Nephron (organoid): Measurements from ENCODE around the gene MDM1.

Source experiments
- H3K27ac Mint-ChIP-seq, 3 experiments: 2 replicates each; pipeline ENCODE4 v1.8.0; 2020; ENCODE audit warnings: mixed read lengths in 3 of 3, mild to moderate bottlenecking in 2 of 3, moderate library complexity in 1 of 3
- H3K27me3 Mint-ChIP-seq: 2 replicates; pipeline ENCODE4 v1.8.0; 2021; ENCODE audit warnings: low read depth, mild to moderate bottlenecking, moderate library complexity, mixed read lengths
- H3K36me3 Mint-ChIP-seq: 2 replicates; pipeline ENCODE4 v1.8.0; 2020; ENCODE audit warnings: low read depth, mixed read lengths
- H3K4me1 Mint-ChIP-seq: 2 replicates; pipeline ENCODE4 v1.8.0; 2020; ENCODE audit warnings: mixed read lengths
- H3K4me3 Mint-ChIP-seq, 3 experiments: 2 replicates each; pipeline ENCODE4 v1.8.0; 2020; ENCODE audit warnings: mild to moderate bottlenecking in 3 of 3, mixed read lengths in 3 of 3, moderate library complexity in 2 of 3
- H3K9me3 Mint-ChIP-seq: 2 replicates; pipeline ENCODE4 v1.8.0; 2020; ENCODE audit warnings: mixed read lengths
- CTCF ChIP-seq, 3 experiments: fragments of 200-600 bp; sonication (generic); IDR thresholded peaks; one replicate each; pipeline ENCODE4 v1.5.0; 2021; ENCODE audit warnings: antibody characterized with exemption in 3 of 3; ENCODE audit not compliant: unreplicated experiment in 3 of 3

Gene MDM1

DNA sequence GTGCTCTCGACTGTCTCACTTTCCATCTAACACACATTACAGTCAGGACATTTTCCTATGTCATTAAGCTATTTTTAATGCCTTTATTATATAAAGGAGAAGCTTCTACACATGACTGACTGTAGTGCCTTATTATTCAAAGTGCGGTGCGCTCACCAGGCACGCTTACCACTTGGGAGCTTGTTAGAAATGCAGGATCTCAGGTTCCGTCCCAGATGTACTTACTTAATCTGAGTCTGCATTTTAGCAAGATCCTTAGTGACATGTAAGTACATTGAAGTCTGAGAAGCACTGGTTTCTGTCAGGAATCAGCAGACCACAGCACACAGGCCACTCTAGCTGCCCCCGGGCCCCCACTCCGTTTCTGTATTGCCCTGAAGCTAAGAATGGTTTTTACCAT is 44.7 kb upstream of the MDM1 start:
- Mint-ChIP-seq H3K9me3 (no peaks in the 10 kb centered on the region), H3K27ac (peak overlapping the region in 1 of 3 experiments; percentile 86), H3K4me3 (no peak overlapping the region), H3K4me1 (peaks cover 55% of the 10 kb centered on the region), H3K27me3 (no peaks in the 10 kb centered on the region), H3K36me3 (no peaks in the 10 kb centered on the region)
- TF ChIP-seq CTCF (IDR thresholded peaks at IDR 0.05; ENCODE audit: unreplicated experiment in 3 of 3) = no peak

DNA sequence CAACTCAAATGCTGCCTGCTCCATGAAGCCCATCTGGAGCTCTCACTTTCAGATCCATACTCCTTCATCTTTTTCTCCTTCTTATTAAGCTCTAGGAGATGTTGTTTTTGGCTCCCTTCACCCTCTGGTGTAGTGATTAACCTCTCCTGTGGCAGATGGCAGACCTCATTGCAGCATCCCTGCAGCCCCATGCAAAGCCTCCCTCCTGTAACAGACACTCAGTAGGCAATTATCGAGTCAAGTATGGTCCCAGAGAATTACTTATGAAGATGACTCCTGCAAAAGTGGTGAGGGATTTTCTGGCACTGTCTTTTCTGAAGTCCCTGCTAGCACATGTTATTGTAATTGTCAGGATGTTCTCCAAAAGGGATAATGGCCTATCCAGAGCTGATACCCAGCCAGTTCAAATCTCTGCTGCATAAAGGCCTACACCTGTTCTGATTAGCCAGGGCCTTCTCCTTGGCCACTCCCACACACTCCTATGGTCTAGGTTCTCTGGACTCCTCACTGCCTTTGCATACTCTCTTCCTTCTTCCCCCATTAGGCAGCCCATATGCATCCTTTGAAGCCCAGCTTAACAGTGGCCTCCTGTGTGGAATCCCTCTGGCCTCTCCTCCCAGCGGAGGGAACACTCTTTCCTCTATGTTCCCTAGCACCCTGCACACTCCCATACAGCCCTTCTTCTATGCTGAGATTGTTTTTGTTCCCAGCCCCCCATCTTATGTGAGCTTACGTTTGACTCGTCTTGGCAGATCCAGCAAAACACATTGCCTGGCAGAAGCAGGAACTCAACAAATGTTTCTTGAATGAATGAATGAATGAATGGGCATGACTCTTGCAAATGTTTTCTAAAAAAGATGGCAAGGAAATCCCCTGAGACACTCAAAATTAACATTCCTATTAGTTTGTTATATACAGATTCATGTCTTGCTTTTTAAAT is 43.9 kb upstream of the MDM1 start:
- Mint-ChIP-seq H3K4me1 (peaks cover 55% of the 10 kb centered on the region), H3K27ac (peak overlapping the region in 2 of 3 experiments; percentile 4 to 71), H3K27me3 (peaks cover 5% of the 10 kb centered on the region), H3K36me3 (no peaks in the 10 kb centered on the region), H3K9me3 (no peaks in the 10 kb centered on the region), H3K4me3 (no peak overlapping the region)
- no peak for TF ChIP-seq CTCF (IDR thresholded peaks at IDR 0.05; ENCODE audit: unreplicated experiment in 3 of 3)

- Mint-ChIP-seq H3K4me1 (peaks cover 69% of the 10 kb centered on the region), H3K27me3 (peaks cover 5% of the 10 kb centered on the region), H3K27ac (peak overlapping the region in 2 of 3 experiments; percentile 4 to 42), H3K4me3 (no peak overlapping the region), H3K36me3 (no peaks in the 10 kb centered on the region), H3K9me3 (no peaks in the 10 kb centered on the region)
- TF ChIP-seq CTCF (IDR thresholded peaks at IDR 0.05; ENCODE audit: unreplicated experiment in 3 of 3) = no peak
Observed at GRCh38 chr12:68374307-68374982, 42.3 kb upstream of the MDM1 start.

- peaks cover 5% of the 10 kb centered on the region for H3K27me3 Mint-ChIP-seq
- H3K36me3 Mint-ChIP-seq = no peaks in the 10 kb centered on the region
- H3K9me3 Mint-ChIP-seq = no peaks in the 10 kb centered on the region
- H3K4me1 Mint-ChIP-seq = peaks cover 47% of the 10 kb centered on the region
- H3K27ac Mint-ChIP-seq = no peak overlapping the region
- no peak overlapping the region for H3K4me3 Mint-ChIP-seq
- no peak for TF ChIP-seq CTCF (IDR thresholded peaks at IDR 0.05; ENCODE audit: unreplicated experiment in 3 of 3)
Observed at GRCh38 chr12:68370667-68371066, 38.5 kb upstream of the MDM1 start.

- Mint-ChIP-seq H3K36me3 (no peaks in the 10 kb centered on the region), H3K27ac (peak overlapping the region in 2 of 3 experiments; percentile 22 to 43), H3K27me3 (peaks cover 5% of the 10 kb centered on the region), H3K4me1 (peaks cover 46% of the 10 kb centered on the region), H3K4me3 (no peak overlapping the region), H3K9me3 (no peaks in the 10 kb centered on the region)
- TF ChIP-seq CTCF (IDR thresholded peaks at IDR 0.05; ENCODE audit: unreplicated experiment in 3 of 3) = no peak
Observed at GRCh38 chr12:68370006-68370590, 37.9 kb upstream of the MDM1 start.
